Stimulated activated CD4-positive, alpha-beta T cell treated with anti-CD3 and anti-CD28 coated beads, TNF-alpha, amount 100 ng/mL, for 24 hours (primary cell): ENCODE measurements around the gene FUZ.
A peak's percentile ranks its signal among the peaks of the same experiment; 100 is the strongest.

ENCODE experiments used
- DNase-seq, 3 experiments: peaks; one replicate each; pipeline ENCODE4 v3.0.0-alpha.2; 2020; ENCODE audit warnings: low read depth in 3 of 3

FUZ gene

DNA sequence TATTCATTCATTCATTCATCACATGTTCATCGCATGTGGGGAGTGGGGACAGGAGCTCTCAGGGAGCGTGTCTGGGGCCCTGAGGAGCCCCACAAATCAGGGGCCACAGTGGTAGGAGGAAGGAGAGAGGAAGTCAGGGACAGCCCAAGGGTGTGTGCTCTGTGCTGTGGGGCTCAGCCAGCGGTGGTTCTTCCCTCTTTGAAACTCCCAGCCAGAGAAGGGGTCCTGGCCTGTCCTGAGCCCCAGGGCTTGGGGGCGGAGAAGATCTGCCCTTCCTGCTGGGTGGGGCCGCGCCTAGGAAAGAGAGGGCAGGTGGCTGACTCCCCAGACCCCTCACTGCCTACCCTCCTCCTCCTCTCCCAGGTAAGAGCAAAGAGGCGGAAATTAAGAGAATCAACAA is 31.7 kb downstream of the FUZ start:
- DNase-seq: no peak

DNA sequence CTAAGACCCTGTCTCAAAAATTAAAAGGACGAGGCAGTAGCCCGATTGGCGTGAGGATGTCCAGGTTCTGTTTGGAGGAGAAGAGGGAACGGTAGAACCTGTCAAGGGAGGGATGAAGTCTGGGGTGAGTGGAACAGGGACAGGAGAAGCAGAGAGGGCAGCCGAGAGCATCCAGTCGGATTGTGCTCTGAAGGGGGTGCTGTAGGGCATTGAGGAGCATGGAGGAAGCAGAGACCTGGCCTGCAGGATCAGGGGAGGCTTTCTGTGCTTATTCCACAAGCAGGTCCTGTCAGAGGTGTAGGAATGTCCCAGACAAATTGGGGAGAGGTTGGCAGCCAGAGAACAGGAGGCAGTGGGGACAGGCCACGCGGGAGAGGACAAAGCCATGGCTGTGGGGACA is 32.2 kb downstream of the FUZ start:
- DNase-seq: no peak

DNA sequence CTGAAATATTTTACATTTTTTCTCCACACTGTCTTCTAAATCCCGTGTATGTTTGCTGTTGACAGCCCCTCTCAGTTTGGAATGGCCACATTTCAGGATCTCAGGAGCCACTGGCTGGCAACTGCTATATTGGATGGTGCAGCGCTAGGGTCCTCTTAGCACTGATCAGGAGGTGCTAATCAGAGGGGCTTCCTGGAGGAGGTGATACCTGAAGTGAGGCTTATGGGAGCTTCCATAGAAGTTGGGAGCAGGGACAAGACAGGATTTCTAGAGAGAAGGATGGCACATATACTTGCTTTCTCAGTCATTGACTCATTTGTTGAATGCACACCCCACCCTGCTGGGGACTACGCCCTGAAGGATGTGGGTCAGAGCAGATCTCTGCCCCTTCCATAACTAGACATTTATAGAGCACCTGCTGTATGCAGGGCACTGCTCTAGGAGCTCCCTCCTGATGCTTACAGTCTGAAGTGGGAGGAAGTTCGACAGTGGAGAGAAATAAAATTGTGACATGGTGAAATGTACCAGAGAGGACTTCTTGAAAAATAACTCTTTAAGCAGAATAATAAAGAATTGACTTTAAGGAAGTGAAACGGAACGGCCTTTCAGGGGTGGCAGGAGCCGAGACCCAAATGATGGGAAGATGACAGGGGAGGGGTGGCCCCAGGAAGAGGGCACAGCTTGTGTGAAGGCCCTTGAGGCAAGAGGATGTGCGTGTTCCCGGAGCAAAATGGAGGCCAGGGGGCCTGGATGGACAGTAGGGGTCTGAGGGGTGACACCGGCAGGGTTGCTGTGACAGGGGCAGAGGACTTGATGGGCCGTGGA is 33.1 kb downstream of the FUZ start:
- no peak for DNase-seq

DNA sequence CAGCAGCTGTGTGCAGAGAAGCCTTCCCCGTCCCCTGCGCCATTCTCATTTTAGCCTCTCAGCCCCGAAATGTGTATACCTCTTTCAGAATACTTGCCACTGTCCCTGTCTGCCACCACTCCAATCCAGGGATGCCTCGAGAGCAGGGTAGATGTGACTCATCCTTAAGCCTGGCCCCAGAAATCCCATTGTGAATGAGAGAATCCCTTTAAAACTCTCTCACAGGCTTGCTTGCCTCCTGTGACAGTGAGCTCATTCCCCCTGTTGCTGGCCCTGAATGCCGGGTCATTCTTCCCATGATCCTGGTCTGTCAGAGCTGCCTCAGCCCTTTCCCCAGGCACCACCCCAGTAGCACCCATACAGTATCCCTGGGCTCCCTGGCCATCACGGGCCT is 36.7 kb downstream of the FUZ start:
- DNase-seq: no peak

DNA sequence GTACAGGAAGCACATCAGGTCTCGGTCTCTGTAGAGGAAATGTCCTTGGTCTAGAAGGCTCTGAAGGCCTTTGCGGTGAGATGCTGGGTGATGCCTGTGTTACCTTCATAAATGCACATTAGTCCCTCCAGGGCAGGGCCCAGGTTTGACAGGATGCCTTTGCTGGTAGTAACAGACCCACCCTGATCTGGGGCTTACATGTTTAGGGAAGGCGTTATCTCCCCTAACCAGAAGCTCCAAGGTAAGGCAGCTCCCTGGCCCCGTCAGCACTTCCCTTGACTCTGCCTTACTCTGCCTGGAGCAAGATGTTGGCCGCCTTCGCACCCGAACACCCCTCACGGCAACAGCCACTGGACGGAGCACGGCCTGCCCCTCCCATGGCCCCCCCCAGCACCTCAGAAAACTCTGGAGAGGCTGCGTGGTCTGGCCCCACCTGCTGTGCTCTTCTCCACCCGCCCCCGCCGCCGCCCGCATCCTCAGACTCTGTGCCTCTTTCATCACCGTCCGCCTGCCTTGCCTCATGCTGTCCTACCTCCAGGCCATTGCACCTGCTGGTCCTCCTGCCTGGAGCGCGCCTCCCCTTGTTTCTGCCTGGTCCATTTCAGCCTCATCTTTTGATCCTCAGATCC is 37.2 kb downstream of the FUZ start:
- DNase-seq: no peak

DNA sequence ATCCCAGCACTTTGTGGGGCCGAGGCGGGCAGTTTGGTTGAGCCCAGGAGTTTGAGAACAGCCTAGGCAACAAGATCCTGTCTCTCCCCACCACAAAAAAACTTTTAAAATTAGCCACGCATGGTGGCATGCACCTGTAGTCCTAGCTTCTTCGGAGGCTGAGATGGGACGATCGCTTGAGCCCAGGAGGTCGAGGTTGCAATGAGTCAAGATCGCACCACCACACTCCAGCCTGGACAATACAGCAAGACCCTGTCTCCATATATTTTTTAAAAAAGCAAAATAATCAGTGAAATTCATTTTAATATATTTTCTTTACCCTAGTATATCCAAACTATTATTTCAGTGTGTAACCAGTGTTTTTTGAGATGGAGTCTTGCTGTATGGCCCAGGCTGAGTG is 38.1 kb downstream of the FUZ start:
- DNase-seq: no peak

DNA sequence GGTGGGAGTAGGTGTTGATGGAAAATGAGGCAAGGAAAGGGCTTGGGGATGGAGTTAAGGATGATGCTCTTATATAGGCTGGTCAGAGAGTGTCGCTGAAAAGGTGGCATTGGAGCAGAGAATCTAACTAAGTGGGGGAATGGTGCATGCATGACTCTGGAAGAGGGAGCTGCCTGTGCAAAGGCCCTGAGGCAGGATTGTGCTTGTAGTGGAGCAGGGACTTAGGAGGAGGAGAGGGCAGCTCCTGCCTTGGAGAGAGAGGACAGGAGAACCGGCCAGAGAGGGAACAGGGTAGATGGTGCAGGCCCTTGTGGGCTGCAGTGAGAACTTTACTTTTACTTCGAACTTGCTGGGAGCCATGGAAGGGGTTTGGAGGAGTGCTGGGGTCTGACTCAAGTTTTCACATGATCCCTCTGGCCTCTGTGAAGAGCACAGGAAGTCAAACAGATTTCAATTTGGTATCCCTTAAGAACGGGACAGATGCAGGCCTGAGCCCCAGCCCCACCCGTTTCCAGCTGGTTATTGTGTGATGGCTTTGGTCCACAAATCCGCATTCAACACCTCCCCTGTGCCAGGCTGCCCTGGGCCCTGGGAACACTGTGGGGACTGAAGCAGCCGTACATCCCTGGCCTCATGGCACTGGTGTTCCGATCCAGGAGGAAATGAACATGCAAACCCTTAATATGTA is 39.3 kb downstream of the FUZ start:
- no peak for DNase-seq

DNA sequence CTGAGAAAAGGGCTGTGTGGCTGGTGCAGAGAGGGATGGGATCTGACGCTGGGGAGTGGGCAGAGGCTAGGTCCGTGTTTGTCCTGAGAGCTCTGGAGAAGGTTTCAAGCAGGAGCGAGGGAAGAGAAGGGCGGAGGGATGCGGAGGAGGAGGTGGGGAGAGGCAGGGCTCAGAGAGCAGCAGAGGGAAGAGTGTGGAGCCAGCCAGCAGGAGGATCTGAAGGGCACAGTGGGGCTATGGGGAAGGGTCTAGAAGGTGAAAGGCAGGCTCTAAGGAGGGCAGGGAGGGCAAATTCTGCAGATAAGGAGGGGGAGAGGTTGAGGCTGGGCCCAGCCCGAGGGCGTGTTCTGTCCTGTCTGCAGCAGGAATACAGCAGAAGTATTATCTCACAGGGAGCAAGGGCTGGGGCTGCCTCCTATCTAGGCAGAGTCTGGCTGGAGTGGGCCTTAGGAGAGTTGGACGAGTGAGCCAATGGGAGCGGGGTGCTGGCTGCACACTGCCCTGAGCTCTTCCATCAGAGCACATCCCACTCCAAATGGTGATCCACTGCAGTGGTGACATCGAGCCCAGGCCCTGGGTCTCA is 40.2 kb downstream of the FUZ start:
- DNase-seq: no peak

DNA sequence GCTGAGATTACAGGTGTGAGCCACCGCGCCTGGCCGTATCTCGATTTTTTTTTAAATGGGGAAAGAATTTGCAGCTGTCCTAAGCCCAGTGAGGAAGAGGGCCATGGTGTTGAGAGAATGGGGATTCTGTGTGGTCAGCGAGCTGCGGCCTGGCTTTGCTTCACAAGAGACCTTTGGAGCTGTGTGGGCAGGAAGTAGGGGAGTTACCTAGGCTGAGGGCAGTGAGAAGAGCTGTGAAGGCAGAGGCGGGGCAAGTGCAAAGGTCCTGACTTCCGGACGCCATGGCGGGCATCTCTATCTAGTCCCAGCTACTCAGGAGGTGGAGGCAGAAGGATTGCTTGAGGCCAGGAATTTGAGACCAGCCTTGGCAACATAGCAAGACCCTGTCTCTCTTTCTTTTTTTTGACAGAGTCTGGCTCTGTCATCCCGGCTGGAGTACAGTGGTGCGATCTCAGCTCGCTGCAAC is 41.4 kb downstream of the FUZ start:
- no peak for DNase-seq

DNA sequence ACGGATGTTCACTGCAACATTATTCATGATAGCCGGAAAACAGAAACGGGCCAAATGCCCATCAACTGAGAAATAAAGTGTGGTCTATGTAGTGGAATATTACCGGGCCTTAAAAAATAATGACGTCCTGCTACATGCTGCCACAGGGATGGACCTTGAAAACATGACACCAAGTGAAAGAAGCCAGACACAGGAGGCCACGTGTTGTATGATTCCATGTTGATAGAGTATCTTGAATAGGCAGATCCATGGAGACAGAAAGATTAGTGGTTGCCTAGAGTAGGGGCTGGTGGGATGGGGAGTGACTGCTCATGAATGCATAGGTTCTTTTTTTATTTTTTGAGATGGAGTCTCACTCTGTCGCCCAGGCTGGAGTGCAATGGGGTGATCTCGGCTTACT is 42.6 kb downstream of the FUZ start:
- no peak for DNase-seq

DNA sequence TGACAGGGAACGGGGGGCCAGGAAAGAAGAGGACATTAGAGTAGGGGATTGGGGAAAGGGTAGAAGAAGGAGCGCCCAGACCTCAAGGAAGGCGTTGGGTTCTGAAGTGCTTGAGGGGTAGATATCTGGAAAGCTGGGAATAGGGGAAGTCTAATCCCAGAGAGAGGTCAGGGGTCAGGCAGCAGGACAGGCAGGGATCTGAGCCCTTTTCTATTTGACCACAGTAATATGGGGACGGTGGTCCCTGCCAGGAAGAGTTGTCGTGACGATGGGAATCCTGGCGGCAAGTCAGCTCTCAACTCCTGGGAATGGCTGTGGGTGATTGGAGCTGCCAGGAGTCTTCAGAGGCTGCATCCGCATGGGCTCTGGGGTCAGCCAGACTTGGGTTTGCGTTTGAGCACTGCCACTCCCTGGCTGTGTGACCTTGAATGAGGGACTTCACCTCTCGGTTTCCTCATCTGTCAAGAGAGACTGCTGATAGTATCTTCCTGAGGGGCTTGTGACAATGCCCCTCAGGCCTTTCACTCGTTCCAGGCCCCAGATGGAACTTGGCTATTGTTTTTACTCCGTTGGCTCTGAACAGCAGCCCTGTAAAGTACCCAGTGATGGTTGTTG is 45.0 kb downstream of the FUZ start:
- DNase-seq: no peak

DNA sequence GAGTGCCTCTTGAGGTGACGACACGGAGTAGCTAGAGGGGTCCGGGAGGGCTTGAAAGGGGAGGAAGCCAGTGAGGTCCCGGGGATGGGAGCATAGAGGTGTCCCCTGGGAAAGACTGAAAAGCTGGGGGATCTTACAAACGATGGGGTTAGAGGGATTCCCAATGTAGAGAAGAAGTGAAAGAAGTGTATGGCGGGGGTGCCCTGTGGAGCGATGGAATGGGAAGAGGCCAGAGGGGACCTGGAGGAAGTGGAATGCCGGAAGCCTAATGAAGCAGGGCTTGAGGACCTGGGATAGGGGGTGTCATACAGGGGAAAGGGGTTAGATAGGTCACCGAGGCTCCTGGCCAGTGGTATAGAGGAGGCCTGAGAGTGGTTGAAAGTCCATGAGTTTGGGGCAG is 45.7 kb downstream of the FUZ start:
- DNase-seq: no peak

DNA sequence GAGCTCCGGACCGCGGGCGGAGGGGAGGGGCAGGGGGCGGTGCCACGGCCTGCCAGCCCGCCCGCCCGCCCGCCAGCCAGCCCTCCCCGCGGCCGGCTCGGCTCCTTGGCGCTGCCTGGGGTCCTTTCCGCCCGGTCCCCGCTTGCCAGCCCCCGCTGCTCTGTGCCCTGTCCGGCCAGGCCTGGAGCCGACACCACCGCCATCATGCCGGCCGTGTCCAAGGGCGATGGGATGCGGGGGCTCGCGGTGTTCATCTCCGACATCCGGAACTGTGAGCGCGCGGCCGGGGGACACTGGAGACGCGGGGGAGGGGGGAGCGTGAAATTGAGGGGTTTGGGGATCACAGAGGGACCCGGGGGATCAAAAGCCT is 46.2 kb downstream of the FUZ start, which contains the start of gene AP2A1:
TSS of gene AP2A1 (plus strand) at position 72 of the 370 bp plus-strand sequence. CDS start at position 205, 133 bp downstream.
- no peak for DNase-seq

DNA sequence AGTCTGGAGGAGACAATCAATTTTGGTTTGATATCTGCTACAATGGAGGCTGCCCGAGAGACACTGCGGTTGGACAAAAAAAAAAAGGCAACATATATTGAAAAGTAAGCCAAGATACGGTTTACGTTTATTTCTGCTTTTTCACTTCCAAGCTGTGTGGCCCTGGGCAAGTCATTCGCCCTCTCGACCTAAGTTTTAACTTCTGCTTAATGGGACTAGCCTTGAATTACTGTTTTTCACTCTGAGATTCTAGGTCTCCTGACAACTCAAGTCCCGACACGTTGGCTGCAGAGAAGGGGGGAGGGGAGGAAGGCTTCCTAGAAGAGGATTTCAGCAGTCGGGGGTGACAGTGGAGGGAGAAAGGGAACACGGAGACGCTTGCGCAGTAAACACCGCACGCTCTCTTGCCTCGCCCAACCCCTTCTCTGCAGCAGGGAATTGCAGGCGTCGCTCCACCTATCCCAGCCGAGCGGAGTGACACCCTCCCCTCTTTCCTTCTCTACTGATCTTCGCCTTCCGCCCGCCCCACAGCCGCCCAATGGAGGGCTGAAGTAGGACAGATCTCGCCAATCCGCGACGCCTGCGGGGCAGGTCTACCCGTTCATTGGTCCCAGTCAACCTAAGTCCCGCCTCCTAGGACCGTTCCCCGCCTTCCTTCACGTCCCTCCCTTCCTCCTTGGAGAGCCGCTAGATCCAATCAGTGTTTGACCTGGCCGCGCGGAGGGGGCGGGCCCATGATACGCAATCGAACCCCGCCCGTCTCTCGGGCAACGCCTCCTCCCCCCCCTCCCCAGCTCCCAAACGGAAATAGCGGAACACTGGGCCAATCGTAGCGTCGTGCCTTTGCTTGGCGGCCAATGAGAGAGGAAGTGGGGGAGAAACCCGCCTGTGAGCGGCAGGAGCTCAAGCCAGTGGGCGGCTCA is 46.8 kb downstream of the FUZ start:
- peak; percentile 96 to 99 (median 97) for DNase-seq

DNA sequence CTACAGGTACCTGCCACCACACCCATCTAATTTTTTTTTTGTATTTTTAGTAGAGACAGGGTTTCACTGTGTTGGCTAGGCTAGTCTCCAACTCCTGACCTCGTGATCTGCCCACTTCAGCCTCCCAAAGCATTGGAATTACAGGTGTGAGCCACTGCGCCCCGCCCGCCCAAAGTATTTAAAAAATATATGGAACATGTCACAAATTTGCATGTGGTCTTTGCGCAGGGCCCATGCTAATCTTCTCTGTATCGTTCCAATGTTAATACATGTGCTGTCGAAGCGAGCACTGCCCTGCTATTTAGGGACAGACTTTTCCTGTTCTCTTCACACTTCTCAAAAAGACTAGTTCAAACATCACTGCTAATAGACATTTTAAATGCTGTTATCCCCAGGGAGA is 48.8 kb downstream of the FUZ start:
- DNase-seq: no peak

DNA sequence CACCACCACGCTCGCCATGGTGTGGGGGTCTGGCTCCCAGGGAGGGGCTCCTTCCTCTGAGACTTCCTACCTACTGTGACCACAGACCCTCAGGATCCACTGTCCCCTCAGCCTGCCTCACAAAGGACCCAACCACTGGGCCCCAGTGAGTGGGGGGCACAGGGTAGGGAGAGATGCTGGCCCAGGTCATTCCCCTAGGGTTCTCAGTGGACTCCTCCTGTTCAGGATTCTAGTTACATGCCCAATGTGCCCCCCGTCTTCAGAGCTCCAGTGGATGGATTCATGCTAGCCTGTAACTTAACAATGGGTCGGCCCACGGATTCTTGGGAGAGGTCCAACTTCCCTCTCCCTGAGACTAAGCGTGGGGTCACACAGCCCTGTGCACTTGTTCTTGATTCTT is 49.9 kb downstream of the FUZ start, which contains the start of gene TSKS:
TSS of gene TSKS (minus strand) at position 77 of the 400 bp plus-strand sequence. CDS start at position 18, 59 bp downstream.
- no peak for DNase-seq

DNA sequence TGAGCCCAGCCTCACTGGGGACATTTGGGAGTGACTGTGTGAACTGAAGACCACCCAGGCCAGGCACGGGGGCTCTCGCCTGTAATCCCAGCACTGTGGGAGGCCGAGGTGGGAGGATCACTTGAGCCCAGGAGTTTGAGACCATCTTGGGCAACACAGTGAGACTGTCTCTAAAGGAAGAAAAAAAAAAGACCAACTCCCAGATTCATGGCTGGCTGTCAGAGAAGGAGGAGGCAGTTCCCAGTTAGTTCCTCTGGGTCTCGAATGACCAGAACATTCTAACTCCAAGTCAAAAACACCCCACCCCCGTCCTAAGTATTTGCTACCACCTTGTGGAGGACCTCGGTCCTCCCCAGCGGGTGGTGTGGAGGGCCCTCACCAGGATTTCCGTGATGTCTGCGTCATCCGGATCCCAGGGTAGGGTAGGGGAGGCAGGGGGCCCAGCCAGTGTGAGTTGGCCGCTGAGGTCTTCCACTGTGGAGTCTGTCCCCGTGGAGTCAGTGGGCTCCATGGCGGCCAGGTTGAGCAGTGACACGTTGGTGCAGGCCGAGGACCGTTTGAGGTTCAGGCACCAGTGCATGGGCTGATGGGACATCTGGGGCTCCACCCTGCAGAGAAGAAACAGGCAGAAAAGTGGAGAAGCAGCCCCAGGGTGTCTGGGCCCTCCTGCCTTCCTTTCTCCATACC is 51.3 kb downstream of the FUZ start:
- no peak for DNase-seq

DNA sequence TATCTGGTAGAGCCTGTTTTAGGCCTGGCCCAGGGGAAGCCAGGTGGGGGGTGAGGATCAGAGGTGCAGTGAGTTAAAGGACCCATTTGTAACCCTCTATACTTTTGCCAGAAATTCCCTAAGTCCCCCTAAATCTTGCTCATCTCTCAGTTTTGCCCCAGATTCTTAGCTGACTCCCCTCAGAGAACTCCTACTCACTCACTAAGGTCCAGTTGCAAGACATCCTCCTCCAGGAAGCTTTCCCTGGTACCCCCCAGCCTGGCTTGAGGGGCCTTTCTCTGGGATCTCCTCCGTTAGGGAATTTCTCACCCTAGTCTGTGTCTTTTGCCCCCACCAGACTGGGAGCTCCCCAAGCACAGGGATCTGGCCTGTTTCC is 51.9 kb downstream of the FUZ start:
- no peak for DNase-seq

DNA sequence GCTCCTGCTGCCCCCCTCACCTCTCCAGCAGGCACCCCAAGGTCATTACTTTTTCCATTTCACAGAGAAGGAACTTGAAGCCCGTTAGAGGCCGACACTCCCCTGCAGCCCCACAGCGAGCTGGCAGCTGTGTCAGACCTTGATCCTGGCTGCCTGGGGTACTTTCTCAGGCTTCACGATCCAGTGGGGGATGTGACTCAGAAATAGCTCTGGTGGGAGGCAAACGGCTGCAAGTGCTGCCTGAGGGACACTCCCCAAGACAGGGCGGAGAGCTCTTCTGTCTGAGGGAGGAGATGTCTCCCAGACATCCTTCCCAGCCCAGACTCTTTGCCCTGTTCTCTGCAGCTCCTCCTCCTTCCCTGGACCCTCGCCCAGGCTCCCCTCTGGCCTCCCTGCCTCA is 54.8 kb downstream of the FUZ start:
- DNase-seq: no peak
